HG03108 (cell line): ENCODE results near the gene HEPACAM.

ENCODE experiments used
- ATAC-seq: cut with Tn5 transposase; IDR thresholded peaks from one replicate; pipeline ENCODE4 v1.9.1; 2021; ENCODE audit warnings: moderate library complexity; ENCODE audit not compliant: unreplicated experiment

Gene HEPACAM

DNA sequence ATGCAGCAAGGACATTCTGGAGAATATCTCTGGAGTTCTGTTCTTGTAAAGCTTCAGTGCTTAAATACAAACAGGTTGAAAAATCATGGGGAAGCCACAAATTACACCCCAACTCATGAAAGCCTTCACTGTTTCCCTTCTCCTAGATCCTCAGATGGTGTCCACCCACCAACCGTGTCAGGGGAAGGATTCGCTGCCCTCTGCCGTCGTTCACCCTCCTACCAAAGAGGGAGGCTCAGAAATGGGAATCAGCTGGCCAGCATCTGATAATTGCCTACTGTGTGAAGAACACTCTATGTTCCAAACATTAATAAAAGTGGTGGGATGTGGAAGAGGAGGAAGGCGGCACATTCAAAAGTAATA lies 7.4 kb upstream of the HEPACAM start:
- no peak for ATAC-seq

GRCh38 chr11:124942466-124943253 lies 6.8 kb upstream of the HEPACAM start:
- ATAC-seq, result no peak

GRCh38 chr11:124941703-124942102 lies 5.9 kb upstream of the HEPACAM start:
- no peak for ATAC-seq

- ATAC-seq, result no peak
These were observed 3.1 kb upstream of the HEPACAM start for GRCh38 chr11:124938970-124939369.

DNA sequence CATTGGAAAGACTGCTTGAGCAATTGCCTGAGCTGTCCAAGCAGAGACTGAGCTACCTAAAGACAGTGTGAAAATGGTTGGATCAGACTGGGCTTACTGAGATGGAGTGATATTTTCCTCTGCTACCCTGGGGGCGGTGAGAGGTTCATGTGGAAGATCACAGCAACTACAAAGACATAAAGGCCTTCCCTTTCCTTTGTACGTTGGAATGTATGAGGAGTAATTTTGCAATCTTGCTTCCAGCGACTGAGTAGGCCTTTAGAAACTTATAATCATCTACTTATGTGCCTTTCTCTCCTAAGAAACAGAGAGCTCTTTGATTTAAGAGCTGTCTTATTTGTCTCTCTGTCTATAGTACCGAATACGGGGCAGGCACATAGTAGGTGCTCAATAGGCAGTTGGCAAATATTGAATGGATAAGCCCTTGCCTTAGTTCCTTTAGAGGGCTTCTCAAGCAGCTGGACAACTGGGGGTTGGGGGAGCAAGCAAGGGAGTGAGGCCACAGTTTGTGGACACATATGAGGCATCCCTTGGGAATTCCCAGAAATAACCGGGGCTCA lies 2.4 kb upstream of the HEPACAM start:
- no peak for ATAC-seq

- no peak for ATAC-seq
These were observed 1.6 kb upstream of the HEPACAM start for GRCh38 chr11:124937336-124937935.

- no peak for ATAC-seq
These were observed 842 bp downstream of the HEPACAM start for GRCh38 chr11:124934862-124935547.

DNA sequence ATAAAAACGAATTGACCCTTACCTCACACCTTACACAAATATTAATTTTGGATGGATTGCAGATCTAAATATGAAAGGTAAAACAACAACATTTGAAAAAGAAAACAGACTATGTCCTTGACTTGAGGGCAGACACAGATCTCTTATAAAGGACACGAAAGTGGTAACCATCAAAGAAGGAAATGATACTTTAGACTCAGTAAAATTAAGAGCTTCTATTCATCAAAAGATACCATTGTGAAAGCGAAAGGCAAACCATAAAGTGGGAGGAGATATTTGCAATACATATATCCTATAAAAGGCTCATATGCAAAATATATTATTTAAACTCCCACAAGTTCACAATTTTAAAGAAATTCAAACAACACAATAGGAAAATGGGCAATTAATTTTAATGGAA lies 5.0 kb downstream of the HEPACAM start:
- ATAC-seq, result no peak

DNA sequence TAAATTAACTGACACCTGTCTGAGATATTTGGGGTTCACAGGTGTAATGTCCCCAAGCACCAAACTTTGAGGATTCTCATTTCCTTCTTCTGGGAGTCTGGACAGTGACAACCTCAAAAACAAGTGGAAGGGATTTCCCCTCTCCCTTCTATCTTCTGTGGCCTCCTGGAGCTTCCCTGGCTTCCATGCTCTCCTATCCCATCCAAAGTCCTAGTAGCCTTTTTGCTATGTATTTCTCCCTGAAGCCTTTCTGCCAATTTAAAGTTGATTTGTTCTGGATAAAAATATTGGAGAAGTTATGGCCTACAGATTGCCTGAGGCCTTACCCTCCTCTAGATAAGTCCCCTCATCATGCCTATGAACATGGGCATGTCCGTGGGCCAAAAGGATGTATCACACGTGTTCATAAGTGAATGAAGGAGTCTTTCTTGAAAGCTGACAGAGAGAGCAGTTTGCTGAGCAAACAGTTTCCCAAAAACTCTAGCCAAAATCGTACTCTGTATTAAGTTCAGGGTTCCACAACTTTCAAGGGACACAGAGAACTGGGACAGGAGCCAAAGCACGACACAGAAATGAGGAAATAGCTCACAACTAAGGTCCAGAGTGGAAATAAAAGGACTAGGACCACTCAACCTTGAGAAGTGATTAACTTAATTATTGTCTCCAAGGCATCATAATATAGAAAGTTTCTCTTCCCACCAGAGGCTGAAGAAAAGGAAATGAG lies 6.7 kb downstream of the HEPACAM start:
- no peak for ATAC-seq

GRCh38 chr11:124923296-124923695 lies 12.6 kb downstream of the HEPACAM start:
- no peak for ATAC-seq

DNA sequence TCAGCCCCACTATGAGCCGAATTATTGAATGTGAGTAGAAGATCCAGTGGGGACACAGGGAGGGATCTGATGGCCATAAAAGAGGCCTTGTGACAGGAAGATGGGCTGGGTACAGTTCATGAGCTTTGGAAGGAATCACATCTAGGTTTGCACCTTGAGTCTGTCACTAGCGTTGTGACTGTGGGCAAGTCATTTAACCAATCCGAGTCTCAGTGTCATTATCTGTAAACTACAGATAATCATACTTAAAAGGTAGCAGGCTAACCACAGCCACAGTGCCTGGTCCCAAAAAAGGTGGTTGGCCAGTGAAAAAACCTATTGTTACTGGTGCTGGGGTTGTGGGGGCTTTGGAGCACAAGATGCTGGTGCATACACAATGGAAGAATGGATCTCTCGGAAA lies 13.0 kb downstream of the HEPACAM start:
- ATAC-seq, result no peak

- ATAC-seq, result peak; percentile 53
These were observed 14.8 kb downstream of the HEPACAM start for GRCh38 chr11:124920870-124921609.

- ATAC-seq, result no peak
These were observed 15.5 kb downstream of the HEPACAM start for GRCh38 chr11:124920356-124920755.

- no peak for ATAC-seq
These were observed 15.9 kb downstream of the HEPACAM start for GRCh38 chr11:124919898-124920297.

- no peak for ATAC-seq
These were observed 16.9 kb downstream of the HEPACAM start, which contains the start of gene HEPN1 for GRCh38 chr11:124918950-124919349. TSS of gene HEPN1 (plus strand) at chr11:124919250.

- ATAC-seq, result no peak
These were observed 18.7 kb downstream of the HEPACAM start for GRCh38 chr11:124917115-124917637.

- ATAC-seq, result no peak
These were observed 19.5 kb downstream of the HEPACAM start for GRCh38 chr11:124916370-124916710.

GRCh38 chr11:124915541-124916369 lies 20.1 kb downstream of the HEPACAM start:
- ATAC-seq, result no peak

GRCh38 chr11:124902616-124903015 lies 33.2 kb downstream of the HEPACAM start:
- no peak for ATAC-seq
